Stimulated activated CD8-positive, alpha-beta memory T cell treated with anti-CD3 and anti-CD28 coated beads, Interleukin-7, amount 100 ng/mL, for 4 hours (primary cell): ENCODE results near the gene STARD3.
"Not testable (repeated sequence)": the region's sequence is repeated elsewhere in the genome, so short reads cannot be mapped to it uniquely, and the experiment has no call there.

Experiments used
- DNase-seq, 2 donors: peaks; one replicate each; pipeline ENCODE4 v3.0.0-alpha.2; 2020; ENCODE audit warnings: low read depth in 2 of 2

The STARD3 gene

GRCh38 chr17:39695089-39695474, 58.1 kb downstream of the STARD3 start:
- DNase-seq: no peak

- no peak for DNase-seq
Measured at GRCh38 chr17:39696731-39697130, 59.8 kb downstream of the STARD3 start.

GRCh38 chr17:39697961-39698360, 61.0 kb downstream of the STARD3 start:
- no peak for DNase-seq

GRCh38 chr17:39699157-39699817, 62.3 kb downstream of the STARD3 start:
- DNase-seq: not testable (repeated sequence)

- DNase-seq: no peak
Measured at GRCh38 chr17:39699818-39700147, 62.8 kb downstream of the STARD3 start, which contains the start of gene ERBB2. Gene ERBB2, plus strand, starts transcription at chr17:39700064. Its CDS starts 175 bp downstream, at chr17:39700239.

GRCh38 chr17:39700148-39700987, 63.4 kb downstream of the STARD3 start:
- no peak for DNase-seq

- DNase-seq: no peak
Measured at GRCh38 chr17:39701012-39701783, 64.3 kb downstream of the STARD3 start.

- DNase-seq: no peak
Measured at GRCh38 chr17:39701784-39702422, 65.0 kb downstream of the STARD3 start.

- no peak for DNase-seq
Measured at GRCh38 chr17:39702901-39703893, 66.3 kb downstream of the STARD3 start.

- no peak for DNase-seq
Measured at GRCh38 chr17:39703913-39704312, 67.0 kb downstream of the STARD3 start.

- no peak for DNase-seq
Measured at GRCh38 chr17:39704821-39705551, 68.0 kb downstream of the STARD3 start.

- no peak for DNase-seq
Measured at GRCh38 chr17:39705786-39706348, 68.9 kb downstream of the STARD3 start.

- DNase-seq: no peak
Measured at GRCh38 chr17:39706383-39706782, 69.4 kb downstream of the STARD3 start.

- DNase-seq: no peak
Measured at GRCh38 chr17:39706921-39707337, 70.0 kb downstream of the STARD3 start.

- DNase-seq: no peak
Measured at GRCh38 chr17:39709319-39709997, 72.5 kb downstream of the STARD3 start.

GRCh38 chr17:39709998-39710964, 73.3 kb downstream of the STARD3 start:
- no peak for DNase-seq

- not testable (repeated sequence) for DNase-seq
Measured at GRCh38 chr17:39711071-39711470, 74.1 kb downstream of the STARD3 start.

GRCh38 chr17:39711851-39712250, 74.9 kb downstream of the STARD3 start:
- DNase-seq: no peak
